GM12878 (cell line): ENCODE data around the gene PGAM1. TPM values are rescaled to one million over a fixed set of nuclear protein-coding genes. Genes with fewer than 3 reads are reported as not detected.

ENCODE experiments used
- ATAC-seq: fragments of 200-7000 bp; cut with Tn5 transposase; 3 replicates; pipeline ENCODE4 v1.9.1; 2020; ENCODE audit warnings: mild to moderate bottlenecking, moderate library complexity
- BruUV-seq: library from RNA; stranded (reverse); fragments of 400-500 nt; replicated peaks from 2 replicates; lab custom pipeline; 2021; lab: Mats Ljungman, UMichigan
- CTCF ChIA-PET: fragments of 300-600 bp; sonication (Branson Sonifier 250); formaldehyde crosslinking; extraction: SDS; loops from one replicate; lab custom pipeline; 2021; ENCODE audit warnings: inconsistent platforms; lab: Yijun Ruan, JAX
- POLR2A ChIA-PET: fragments of 350-600 bp; formaldehyde crosslinking; extraction: SDS; loops from one replicate; lab custom pipeline; 2021; ENCODE audit warnings: inconsistent platforms; lab: Charles Lee
- RAD21 ChIA-PET: fragments of 300-600 bp; sonication (Branson Sonifier 250); formaldehyde crosslinking; loops from one replicate; lab custom pipeline; 2023; ENCODE audit warnings: antibody characterized with exemption; ENCODE audit not compliant: unreplicated experiment; lab: Charles Lee
- SMC1A ChIA-PET: fragments of 300-600 bp; sonication (Branson Sonifier 250); formaldehyde crosslinking; loops from one replicate; lab custom pipeline; 2023; ENCODE audit not compliant: unreplicated experiment, uncharacterized antibody; lab: Charles Lee
- DNase-seq: peaks from one replicate; pipeline ENCODE4 v3.0.0-alpha.2; 2011; ENCODE audit warnings: low read depth, low spot score
- FAIRE-seq: peaks from 3 replicates; lab custom pipeline; 2011; peaks lifted over from hg19 to GRCh38; lab: Jason Lieb, UNC
- H2AFZ ChIP-seq: 2 replicates; pipeline ENCODE4 v1.6.0; 2011; ENCODE audit warnings: low read depth, low read length, control low read depth; ENCODE audit not compliant: control insufficient read depth
- H3K27ac ChIP-seq: 2 replicates; pipeline ENCODE4 v1.5.1; 2011; ENCODE audit warnings: control low read depth; ENCODE audit not compliant: control insufficient read depth, insufficient read depth
- H3K27me3 ChIP-seq, 2 experiments: replicated peaks in 1 of 2; 2 replicates each; pipeline versions ENCODE4 v1.6.0 to v1.6.1; 2011; ENCODE audit warnings: low read length in 1 of 2; ENCODE audit not compliant: control insufficient read depth in 2 of 2, insufficient read depth in 2 of 2
- H3K36me3 ChIP-seq, 2 experiments: 2 replicates each; pipeline ENCODE4 v1.5.1; 2011; ENCODE audit warnings: low read length in 1 of 2; ENCODE audit not compliant: control insufficient read depth in 2 of 2, insufficient read depth in 2 of 2
- H3K4me1 ChIP-seq: 2 replicates; pipeline ENCODE4 v1.6.1; 2011; ENCODE audit warnings: mild to moderate bottlenecking, low read length, moderate library complexity, mixed read lengths; ENCODE audit not compliant: control insufficient read depth, insufficient read depth
- H3K4me2 ChIP-seq: 2 replicates; pipeline ENCODE4 v1.6.0; 2011; ENCODE audit warnings: control low read depth; ENCODE audit not compliant: control insufficient read depth, insufficient read depth
- H3K4me3 ChIP-seq: fragments of 200-600 bp; sonication (generic); 2 replicates; pipeline ENCODE4 v1.5.1; 2016
- H3K79me2 ChIP-seq: 2 replicates; pipeline ENCODE4 v1.6.0; 2011; ENCODE audit warnings: low read length; ENCODE audit not compliant: control insufficient read depth, insufficient read depth
- H3K9ac ChIP-seq: 2 replicates; pipeline ENCODE4 v1.8.0; 2011; ENCODE audit warnings: low read length, control low read depth, mixed read lengths; ENCODE audit not compliant: control insufficient read depth, insufficient read depth
- H3K9me3 ChIP-seq: replicated peaks from 3 replicates; pipeline ENCODE4 v1.5.1; 2011; ENCODE audit warnings: mild to moderate bottlenecking, low read length; ENCODE audit not compliant: control insufficient read depth, insufficient read depth
- H4K20me1 ChIP-seq: 2 replicates; pipeline ENCODE4 v1.6.0; 2011; ENCODE audit not compliant: control insufficient read depth, insufficient read depth
- CBFB ChIP-seq: IDR thresholded peaks from 2 replicates; pipeline ENCODE4 v1.6.1; 2016; ENCODE audit warnings: antibody characterized with exemption, low read depth
- CTCF ChIP-seq, 3 experiments: IDR thresholded peaks in 2 of 3; conservative IDR thresholded peaks in 1 of 3; 2 replicates each; pipeline ENCODE4 v1.5.1; 2011; ENCODE audit warnings: low read depth in 3 of 3, low read length in 3 of 3, mild to moderate bottlenecking in 3 of 3, control low read depth in 2 of 3, moderate library complexity in 2 of 3, inconsistent platforms in 1 of 3, mixed read lengths in 1 of 3; ENCODE audit not compliant: control insufficient read depth in 2 of 3, insufficient read depth in 1 of 3; ENCODE audit errors: extremely low read depth in 1 of 3
- GATAD2B ChIP-seq: fragments of 450-650 bp; conservative IDR thresholded peaks from 2 replicates; pipeline ENCODE4 v1.6.1; 2017; ENCODE audit warnings: low read depth, mild to moderate bottlenecking, moderate library complexity
- HDAC6 ChIP-seq: fragments of 200-600 bp; sonication (generic); IDR thresholded peaks from one replicate; pipeline ENCODE4 v1.8.0; 2017; ENCODE audit warnings: antibody characterized with exemption; ENCODE audit not compliant: unreplicated experiment
- IKZF2 ChIP-seq, 2 experiments: fragments of 450-650 bp; IDR thresholded peaks; 2 replicates each; pipeline ENCODE4 v1.6.1; 2017; ENCODE audit warnings: mild to moderate bottlenecking in 2 of 2, moderate library complexity in 2 of 2
- KAT2A ChIP-seq: conservative IDR thresholded peaks from 2 replicates; pipeline ENCODE4 v1.6.1; 2011; ENCODE audit warnings: low read depth, low read length; ENCODE audit not compliant: control insufficient read depth
- NBN ChIP-seq: fragments of 450-650 bp; IDR thresholded peaks from 2 replicates; pipeline ENCODE4 v1.6.1; 2016
- PAX8 ChIP-seq: fragments of 450-650 bp; IDR thresholded peaks from 2 replicates; pipeline ENCODE4 v1.6.1; 2017; ENCODE audit warnings: mild to moderate bottlenecking, moderate library complexity
- PRDM15 ChIP-seq: fragments of 450-650 bp; formaldehyde crosslinking; IDR thresholded peaks from 2 replicates; pipeline ENCODE4 v1.4.0; 2020; ENCODE audit warnings: mild to moderate bottlenecking, moderate library complexity
- RB1 ChIP-seq: fragments of 450-650 bp; formaldehyde crosslinking; IDR thresholded peaks from 2 replicates; pipeline ENCODE4 v1.6.1; 2017; ENCODE audit warnings: mild to moderate bottlenecking, borderline replicate concordance
- RELB ChIP-seq: fragments of 450-650 bp; IDR thresholded peaks from 2 replicates; pipeline ENCODE4 v1.6.1; 2017; ENCODE audit warnings: low read depth, mild to moderate bottlenecking, moderate library complexity
- SIN3A ChIP-seq: IDR thresholded peaks from 2 replicates; pipeline ENCODE4 v1.6.1; 2012; ENCODE audit warnings: low read depth, low read length, improper control_type of control experiment
- SMAD1 ChIP-seq: fragments of 450-650 bp; IDR thresholded peaks from 2 replicates; pipeline ENCODE4 v1.6.1; 2018; ENCODE audit warnings: mild to moderate bottlenecking, low read depth; ENCODE audit not compliant: partially characterized antibody
- WRNIP1 ChIP-seq: IDR thresholded peaks from 2 replicates; pipeline ENCODE4 v1.6.1; 2011; ENCODE audit warnings: low read depth, low read length, improper control_type of control experiment, borderline replicate concordance
- ZNF622 ChIP-seq: fragments of 450-650 bp; IDR thresholded peaks from 2 replicates; pipeline ENCODE4 v1.6.1; 2017; ENCODE audit warnings: mild to moderate bottlenecking, inconsistent platforms
- WGBS: methylation state at CpG from one replicate; pipeline ENCODE4 v1.1.6; 2016; ENCODE audit warnings: low lambda C conversion rate; ENCODE audit not compliant: insufficient replicate concordance, insufficient coverage; ENCODE audit errors: missing lambda C conversion rate; 5-methylcytosine and 5-hydroxymethylcytosine counted together
- in situ Hi-C: fragments of 300-500 bp; cut with MboI; formaldehyde crosslinking; loops from 9 replicates; pipeline ENCODE4 v1.14.3; 2018; ENCODE audit warnings: mixed read lengths
- intact Hi-C: fragments of 100-400 bp; cut with micrococcal nuclease; formaldehyde crosslinking; loops from one replicate; pipeline ENCODE4 v1.14.2; 2022; ENCODE audit not compliant: unreplicated experiment
- polyA plus RNA-seq, 11 experiments: library from polyadenylated mRNA; depleted of rRNA in 4 of 11; unstranded in 6 of 11; stranded (reverse) in 5 of 11; fragments of >200 nt; fragmentation: Nextera tagmentation in 4 of 11; fragmentation: Illumina TruSeq in 1 of 11; extraction: Ambion mirVana in 4 of 11; extraction: Trizol in 1 of 11; gene quantifications; 1 replicate in 1 of 11; 2 replicates in 10 of 11; pipeline versions ENCODE4 v1.2.1 to v1.2.3, GENCODE V29; 2011 to 2016; ENCODE audit warnings: inconsistent platforms in 2 of 11, missing spikeins in 2 of 11, low read depth in 1 of 11
- total RNA-seq, 4 experiments: library from RNA; depleted of rRNA in 3 of 4; stranded (reverse); fragments of >200 nt in 3 of 4; fragmentation: Illumina TruSeq in 1 of 4; extraction: Trizol in 1 of 4; gene quantifications; 2 replicates each; pipeline versions ENCODE4 v1.2.1 to v1.2.3, GENCODE V29; 2013 to 2021

The PGAM1 gene
- total and polyA plus RNA-seq, 10 of the 15 experiments (the other 5 are each of a cell fraction or from before 2014, with no cell fraction given), result 115 to 1,362 (median 744) TPM

- TF ChIP-seq PRDM15 (CRISPR knock-in tag) (no peak), PAX8 (no peak), WRNIP1 (no peak), RB1 (no peak), SMAD1 (no peak), NBN (no peak), RELB (no peak), CBFB (no peak)
- TF ChIP-seq, all 136 proteins: peak for 0
These were observed 45.5 kb upstream of the PGAM1 start (continued) for GRCh38 chr10:97380516-97380915.

DNA sequence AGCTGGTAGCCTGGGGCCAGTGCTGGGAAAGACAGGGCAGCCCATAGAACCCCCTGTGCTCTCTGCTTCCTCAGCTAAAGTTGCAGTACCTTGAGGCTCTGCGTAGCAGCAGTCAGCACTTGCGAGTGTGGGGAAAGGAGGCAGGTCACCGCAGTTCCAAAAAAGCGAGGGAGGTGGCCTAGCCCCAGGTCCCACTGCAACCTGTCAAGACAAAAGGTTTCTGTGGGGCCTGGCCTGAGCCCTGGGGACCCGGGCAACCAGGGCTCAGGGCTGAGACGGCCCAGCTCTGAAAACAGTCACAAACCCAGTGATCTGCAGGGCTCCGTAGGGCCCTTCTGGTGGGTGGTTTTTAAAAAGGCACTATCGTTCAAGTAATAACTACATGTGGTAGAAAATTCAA, 44.4 kb upstream of the PGAM1 start:
- no TSS peak for BruUV-seq
- TF ChIP-seq SIN3A, result no peak
- TF ChIP-seq IKZF2 (IDR thresholded peaks at IDR 0.05), result no peak
- TF ChIP-seq ZNF622, result no peak
- TF ChIP-seq SMAD1, result no peak
- TF ChIP-seq CTCF (IDR thresholded peaks at IDR 0.05 in 2 of 3, conservative IDR thresholded peaks at IDR 0.05 in 1 of 3; ENCODE audit: control insufficient read depth in 2 of 3, extremely low read depth in 1 of 3, insufficient read depth in 1 of 3, low read depth in 3 of 3, low read length in 3 of 3), result no peak
- TF ChIP-seq HDAC6, result no peak
- no peak for TF ChIP-seq WRNIP1
- no peak for TF ChIP-seq GATAD2B
- TF ChIP-seq KAT2A, result no peak

More for the DNA sequence above, 44.4 kb upstream of the PGAM1 start:
- ChIA-PET SMC1A (no interaction called here), CTCF (no interaction called here), POLR2A (no interaction called here), RAD21 (no interaction called here)
- no peaks in the 10 kb centered on the region for H3K27me3 ChIP-seq
- in situ Hi-C loops, result no loop called here
- intact Hi-C loops, result no loop called here
- ATAC-seq (no peak), FAIRE-seq (no peak), DNase-seq (no peak)
- H3K4me3 ChIP-seq, result no peak overlapping the region
- H3K9me3 ChIP-seq, result no peaks in the 10 kb centered on the region
- no peak overlapping the region for H3K4me2 ChIP-seq
- H3K9ac ChIP-seq, result no peak overlapping the region
- peaks cover 7 to 22% of the 10 kb centered on the region in 2 experiments; a peak in 3 of 4 replicates for H3K36me3 ChIP-seq
- H3K79me2 ChIP-seq, result no peaks in the 10 kb centered on the region
- WGBS, result 90% methylated on average over 8 of the region's 8 CpGs
- no peak overlapping the region for H2AFZ ChIP-seq
- H3K4me1 ChIP-seq, result no peaks in the 10 kb centered on the region
- H4K20me1 ChIP-seq, result no peaks in the 10 kb centered on the region
- H3K27ac ChIP-seq, result no peak overlapping the region
